ENCODE measurements around the gene ANK3. TPM values are rescaled to one million over a fixed set of nuclear protein-coding genes. Genes with fewer than 3 reads are reported as not detected.

ANK3 gene
- total RNA-seq, 1 experiment from 2014 or later, result 29.8 TPM

- no TSS peak for BruUV-seq (replicated peaks)
- H3K27me3 Mint-ChIP-seq (ENCODE audit: unreplicated experiment), result no peaks in the 10 kb centered on the region
- TF ChIP-seq CTCF (IDR thresholded peaks at IDR 0.05; ENCODE audit: unreplicated experiment), result no peak
- H3K27ac Mint-ChIP-seq (ENCODE audit: unreplicated experiment), result no peak overlapping the region
- peaks cover 37% of the 10 kb centered on the region for H3K4me1 Mint-ChIP-seq (ENCODE audit: low read depth, unreplicated experiment)
- no peak for DNase-seq
- no peaks in the 10 kb centered on the region for H3K9me3 Mint-ChIP-seq (ENCODE audit: low read depth, unreplicated experiment)
- intact Hi-C loops (cut with micrococcal nuclease; ENCODE audit: unreplicated experiment), result loop anchor here (2.0 to 5.0 kb wide), 2 partner anchors 43 to 408 kb away; no protein-coding TSS in a partner anchor
- CTCF ChIA-PET, result interaction anchor here (0.6 to 2.3 kb wide), 7 partner anchors 74 to 439 kb away, joined by 3 to 13 read pairs (median 4); no protein-coding TSS in a partner anchor
- no peaks in the 10 kb centered on the region for H3K36me3 Mint-ChIP-seq (ENCODE audit: insufficient read depth, unreplicated experiment)
- H3K4me3 Mint-ChIP-seq (ENCODE audit: low read depth, unreplicated experiment), result no peak overlapping the region
Observed at GRCh38 chr10:60239228-60239627, 150.4 kb downstream of the ANK3 start.

GRCh38 chr10:60238759-60239100 lies 150.9 kb downstream of the ANK3 start:
- DNase-seq, result no peak
- Mint-ChIP-seq H3K9me3 (ENCODE audit: low read depth, unreplicated experiment) (no peaks in the 10 kb centered on the region), H3K4me1 (ENCODE audit: low read depth, unreplicated experiment) (peaks cover 39% of the 10 kb centered on the region), H3K27ac (ENCODE audit: unreplicated experiment) (no peak overlapping the region), H3K4me3 (ENCODE audit: low read depth, unreplicated experiment) (no peak overlapping the region), H3K27me3 (ENCODE audit: unreplicated experiment) (no peaks in the 10 kb centered on the region), H3K36me3 (ENCODE audit: insufficient read depth, unreplicated experiment) (no peaks in the 10 kb centered on the region)
- TF ChIP-seq CTCF (IDR thresholded peaks at IDR 0.05; ENCODE audit: unreplicated experiment), result no peak
- intact Hi-C loops (cut with micrococcal nuclease; ENCODE audit: unreplicated experiment), result loop anchor here (1.0 to 5.0 kb wide), 4 partner anchors 44 to 408 kb away; no protein-coding TSS in a partner anchor
- CTCF ChIA-PET, result interaction anchor here (0.6 to 2.3 kb wide), 10 partner anchors 50 to 439 kb away, joined by 3 to 13 read pairs (median 4); no protein-coding TSS in a partner anchor
- no TSS peak for BruUV-seq (replicated peaks)

GRCh38 chr10:60237977-60238758 lies 151.5 kb downstream of the ANK3 start:
- intact Hi-C loops (cut with micrococcal nuclease; ENCODE audit: unreplicated experiment), result loop anchor here (1.0 to 5.0 kb wide), 4 partner anchors 44 to 409 kb away; no protein-coding TSS in a partner anchor
- peak; percentile 61 for DNase-seq
- H3K4me1 Mint-ChIP-seq (ENCODE audit: low read depth, unreplicated experiment), result peaks cover 39% of the 10 kb centered on the region
- no peak overlapping the region for H3K4me3 Mint-ChIP-seq (ENCODE audit: low read depth, unreplicated experiment)
- CTCF ChIA-PET, result interaction anchor here (0.6 to 2.3 kb wide), 10 partner anchors 51 to 440 kb away, joined by 3 to 13 read pairs (median 4); no protein-coding TSS in a partner anchor
- no peaks in the 10 kb centered on the region for H3K9me3 Mint-ChIP-seq (ENCODE audit: low read depth, unreplicated experiment)
- peak; percentile 42 for TF ChIP-seq CTCF (IDR thresholded peaks at IDR 0.05; ENCODE audit: unreplicated experiment)
- no peak overlapping the region for H3K27ac Mint-ChIP-seq (ENCODE audit: unreplicated experiment)
- H3K27me3 Mint-ChIP-seq (ENCODE audit: unreplicated experiment), result no peaks in the 10 kb centered on the region
- BruUV-seq (replicated peaks), result no TSS peak
- no peaks in the 10 kb centered on the region for H3K36me3 Mint-ChIP-seq (ENCODE audit: insufficient read depth, unreplicated experiment)

GRCh38 chr10:60236869-60237524 lies 152.7 kb downstream of the ANK3 start:
- no peaks in the 10 kb centered on the region for H3K36me3 Mint-ChIP-seq (ENCODE audit: insufficient read depth, unreplicated experiment)
- H3K4me1 Mint-ChIP-seq (ENCODE audit: low read depth, unreplicated experiment), result peaks cover 48% of the 10 kb centered on the region
- H3K27ac Mint-ChIP-seq (ENCODE audit: unreplicated experiment), result peak overlapping the region; percentile 8
- no TSS peak for BruUV-seq (replicated peaks)
- H3K4me3 Mint-ChIP-seq (ENCODE audit: low read depth, unreplicated experiment), result peak overlapping the region; percentile 11
- H3K27me3 Mint-ChIP-seq (ENCODE audit: unreplicated experiment), result no peaks in the 10 kb centered on the region
- H3K9me3 Mint-ChIP-seq (ENCODE audit: low read depth, unreplicated experiment), result no peaks in the 10 kb centered on the region
- TF ChIP-seq CTCF (IDR thresholded peaks at IDR 0.05; ENCODE audit: unreplicated experiment), result no peak
- intact Hi-C loops (cut with micrococcal nuclease; ENCODE audit: unreplicated experiment), result loop anchor here (5.0 kb wide), 1 partner anchor 45 kb away; no protein-coding TSS in a partner anchor
- CTCF ChIA-PET, result interaction anchor here (0.7 to 2.3 kb wide), 2 partner anchors 57 to 197 kb away, joined by 3 to 13 read pairs; no protein-coding TSS in a partner anchor
- DNase-seq, result peak; percentile 34
